H1 (cell line): ENCODE data around the gene ARPP21.

Source experiments
- ATF2 ChIP-seq: IDR thresholded peaks from 2 replicates; pipeline ENCODE4 v1.6.1; 2012; ENCODE audit warnings: low read length, inconsistent platforms
- CTCF ChIP-seq, 3 experiments: IDR thresholded peaks; 1 replicate in 2 of 3; 2 replicates in 1 of 3; pipeline versions ENCODE4 v1.5.1 to v1.6.1; 2011; ENCODE audit warnings: low read length in 3 of 3, mild to moderate bottlenecking in 3 of 3, inconsistent platforms in 2 of 3, low read depth in 1 of 3, moderate library complexity in 1 of 3; ENCODE audit not compliant: insufficient read depth in 1 of 3; ENCODE audit errors: control extremely low read depth in 1 of 3
- EGR1 ChIP-seq: IDR thresholded peaks from 2 replicates; pipeline ENCODE4 v1.6.1; 2011; ENCODE audit warnings: low read depth, low read length, borderline replicate concordance
- JUN ChIP-seq: IDR thresholded peaks from 2 replicates; pipeline ENCODE4 v1.6.1; 2011; ENCODE audit warnings: low read depth, mild to moderate bottlenecking, improper control_type of control experiment, low read length
- POLR2A ChIP-seq, 2 experiments: IDR thresholded peaks; 1 replicate in 1 of 2; 2 replicates in 1 of 2; pipeline ENCODE4 v1.6.1; 2011; ENCODE audit warnings: low read depth in 2 of 2, low read length in 2 of 2, mild to moderate bottlenecking in 2 of 2; ENCODE audit errors: control extremely low read depth in 1 of 2
- POLR2AphosphoS5 ChIP-seq: IDR thresholded peaks from 2 replicates; pipeline ENCODE4 v1.6.1; 2011; ENCODE audit warnings: low read depth, low read length
- RXRA ChIP-seq: IDR thresholded peaks from 2 replicates; pipeline ENCODE4 v1.6.1; 2011; ENCODE audit warnings: low read depth, mild to moderate bottlenecking, low read length, moderate library complexity; ENCODE audit not compliant: insufficient read depth
- SAP30 ChIP-seq: fragments of 300-600 bp; sonication (generic); IDR thresholded peaks from 2 replicates; pipeline ENCODE4 v1.7.1; 2012; ENCODE audit warnings: low read length, moderate library complexity, mild to moderate bottlenecking, inconsistent platforms; ENCODE audit not compliant: insufficient read depth, insufficient replicate concordance
- SUZ12 ChIP-seq: fragments of 200-600 bp; sonication (generic); IDR thresholded peaks from 2 replicates; pipeline ENCODE4 v1.6.1; 2012; ENCODE audit warnings: mild to moderate bottlenecking, inconsistent platforms, low read length, moderate library complexity, mixed read lengths
- TBP ChIP-seq: IDR thresholded peaks from 2 replicates; pipeline ENCODE4 v1.6.1; 2011; ENCODE audit warnings: low read depth, low read length, improper control_type of control experiment

- TF ChIP-seq CTCF (IDR thresholded peaks at IDR 0.05; ENCODE audit: control extremely low read depth in 1 of 3, insufficient read depth in 1 of 3, low read depth in 1 of 3, low read length in 3 of 3) (no peak), JUN (no peak), TBP (no peak), POLR2AphosphoS5 (no peak), EGR1 (no peak), ATF2 (no peak), RXRA (no peak), SAP30 (no peak), SUZ12 (no peak), POLR2A (IDR thresholded peaks at IDR 0.05; ENCODE audit: control extremely low read depth in 1 of 2, low read depth in 2 of 2, low read length in 2 of 2) (no peak)
Measured at GRCh38 chr3:35617370-35617769, 22.0 kb upstream of the ARPP21 start.
